IPS-20b (cell line): ENCODE data around the gene ARHGAP25.

Experiments
- H3K27ac ChIP-seq: one replicate; pipeline ENCODE4 v1.5.1; 2013; ENCODE audit warnings: low read length
- H3K27me3 ChIP-seq: 2 replicates; pipeline ENCODE4 v1.6.1; 2013; ENCODE audit warnings: mild to moderate bottlenecking, low read length, inconsistent platforms; ENCODE audit not compliant: insufficient read depth
- H3K36me3 ChIP-seq: 2 replicates; pipeline ENCODE4 v1.6.1; 2013; ENCODE audit warnings: low read depth, mild to moderate bottlenecking, inconsistent platforms, low read length, moderate library complexity; ENCODE audit not compliant: insufficient read depth
- H3K4me1 ChIP-seq: 2 replicates; pipeline ENCODE4 v1.6.1; 2013; ENCODE audit warnings: mild to moderate bottlenecking, control low read depth, inconsistent platforms, low read length, moderate library complexity; ENCODE audit not compliant: insufficient read depth
- H3K4me3 ChIP-seq: 2 replicates; pipeline ENCODE4 v1.5.1; 2013; ENCODE audit warnings: mild to moderate bottlenecking, low read length, inconsistent platforms
- H3K9ac ChIP-seq: 2 replicates; pipeline ENCODE4 v1.6.1; 2013; ENCODE audit warnings: low read depth, mild to moderate bottlenecking, inconsistent platforms, low read length, moderate library complexity
- H3K9me3 ChIP-seq: 2 replicates; pipeline ENCODE4 v1.6.1; 2013; ENCODE audit warnings: mild to moderate bottlenecking, low read depth, low read length, inconsistent platforms; ENCODE audit not compliant: insufficient read depth

ARHGAP25 gene

GRCh38 chr2:68764041-68764805, 29.6 kb downstream of the ARHGAP25 start:
- H3K4me1 ChIP-seq: peaks cover 9% of the 10 kb centered on the region; the same call in 1 of the 2 replicates
- H3K4me3 ChIP-seq: no peak overlapping the region
- no peak overlapping the region for H3K27ac ChIP-seq
- no peak overlapping the region for H3K9ac ChIP-seq
- H3K9me3 ChIP-seq: no peaks in the 10 kb centered on the region
- no peaks in the 10 kb centered on the region for H3K27me3 ChIP-seq
- no peaks in the 10 kb centered on the region for H3K36me3 ChIP-seq

GRCh38 chr2:68764806-68765311, 30.2 kb downstream of the ARHGAP25 start:
- Histone ChIP-seq H3K27ac (no peak overlapping the region), H3K9ac (no peak overlapping the region), H3K27me3 (no peaks in the 10 kb centered on the region), H3K36me3 (no peaks in the 10 kb centered on the region), H3K4me1 (peaks cover 9% of the 10 kb centered on the region; the same call in 1 of the 2 replicates), H3K9me3 (no peaks in the 10 kb centered on the region), H3K4me3 (no peak overlapping the region)

GRCh38 chr2:68765739-68766375, 31.2 kb downstream of the ARHGAP25 start:
- no peaks in the 10 kb centered on the region for H3K36me3 ChIP-seq
- peaks cover 9% of the 10 kb centered on the region; the same call in 1 of the 2 replicates for H3K4me1 ChIP-seq
- H3K4me3 ChIP-seq: no peak overlapping the region
- H3K27ac ChIP-seq: no peak overlapping the region
- H3K9me3 ChIP-seq: no peaks in the 10 kb centered on the region
- no peak overlapping the region for H3K9ac ChIP-seq
- H3K27me3 ChIP-seq: no peaks in the 10 kb centered on the region

- H3K9me3 ChIP-seq: no peaks in the 10 kb centered on the region
- H3K4me3 ChIP-seq: no peak overlapping the region
- H3K9ac ChIP-seq: no peak overlapping the region
- H3K27ac ChIP-seq: no peak overlapping the region
- no peaks in the 10 kb centered on the region for H3K27me3 ChIP-seq
- peaks cover 9% of the 10 kb centered on the region; the same call in 1 of the 2 replicates for H3K4me1 ChIP-seq
- H3K36me3 ChIP-seq: no peaks in the 10 kb centered on the region
These were observed 31.8 kb downstream of the ARHGAP25 start for GRCh38 chr2:68766376-68766845.

GRCh38 chr2:68767031-68767961, 32.7 kb downstream of the ARHGAP25 start:
- Histone ChIP-seq H3K27me3 (no peaks in the 10 kb centered on the region), H3K27ac (no peak overlapping the region), H3K9me3 (no peaks in the 10 kb centered on the region), H3K4me1 (peaks cover 9% of the 10 kb centered on the region; the same call in 1 of the 2 replicates), H3K36me3 (no peaks in the 10 kb centered on the region), H3K9ac (no peak overlapping the region), H3K4me3 (no peak overlapping the region)

GRCh38 chr2:68767996-68768395, 33.4 kb downstream of the ARHGAP25 start:
- peaks cover 9% of the 10 kb centered on the region; the same call in 1 of the 2 replicates for H3K4me1 ChIP-seq
- H3K9ac ChIP-seq: no peak overlapping the region
- H3K4me3 ChIP-seq: no peak overlapping the region
- H3K27me3 ChIP-seq: no peaks in the 10 kb centered on the region
- no peaks in the 10 kb centered on the region for H3K36me3 ChIP-seq
- no peak overlapping the region for H3K27ac ChIP-seq
- no peaks in the 10 kb centered on the region for H3K9me3 ChIP-seq

- no peak overlapping the region for H3K27ac ChIP-seq
- H3K4me1 ChIP-seq: peaks cover 9% of the 10 kb centered on the region; the same call in 1 of the 2 replicates
- no peaks in the 10 kb centered on the region for H3K36me3 ChIP-seq
- no peaks in the 10 kb centered on the region for H3K27me3 ChIP-seq
- no peak overlapping the region for H3K4me3 ChIP-seq
- no peaks in the 10 kb centered on the region for H3K9me3 ChIP-seq
- H3K9ac ChIP-seq: no peak overlapping the region
These were observed 33.9 kb downstream of the ARHGAP25 start for GRCh38 chr2:68768461-68768860.

GRCh38 chr2:68768951-68769350, 34.3 kb downstream of the ARHGAP25 start:
- Histone ChIP-seq H3K9ac (no peak overlapping the region), H3K9me3 (no peaks in the 10 kb centered on the region), H3K4me1 (peaks cover 9% of the 10 kb centered on the region; the same call in 1 of the 2 replicates), H3K4me3 (no peak overlapping the region), H3K27ac (no peak overlapping the region), H3K27me3 (no peaks in the 10 kb centered on the region), H3K36me3 (no peaks in the 10 kb centered on the region)

GRCh38 chr2:68769586-68770270, 35.1 kb downstream of the ARHGAP25 start:
- Histone ChIP-seq H3K9me3 (no peaks in the 10 kb centered on the region), H3K9ac (no peak overlapping the region), H3K4me3 (no peak overlapping the region), H3K27ac (no peak overlapping the region), H3K27me3 (no peaks in the 10 kb centered on the region), H3K4me1 (0 out of 2 replicates have a peak, but pooled peaks cover 4% of the 10 kb centered on the region), H3K36me3 (no peaks in the 10 kb centered on the region)

- Histone ChIP-seq H3K9me3 (no peaks in the 10 kb centered on the region), H3K27ac (no peak overlapping the region), H3K36me3 (no peaks in the 10 kb centered on the region), H3K9ac (no peak overlapping the region), H3K27me3 (no peaks in the 10 kb centered on the region), H3K4me3 (no peak overlapping the region), H3K4me1 (0 out of 2 replicates have a peak, but pooled peaks cover 4% of the 10 kb centered on the region)
These were observed 35.9 kb downstream of the ARHGAP25 start for GRCh38 chr2:68770271-68771111.
